HEK293 (cell line): ENCODE results near the gene RPL27.

Source experiments
- CTCF ChIP-seq: fragments of 450-650 bp; formaldehyde crosslinking; IDR thresholded peaks from 2 replicates; pipeline ENCODE4 v1.5.1; 2016; ENCODE audit warnings: missing biosample characterization, missing genetic modification characterization
- KLF16 ChIP-seq: fragments of 450-650 bp; formaldehyde crosslinking; IDR thresholded peaks from 2 replicates; pipeline ENCODE4 v1.5.1; 2017; ENCODE audit warnings: missing biosample characterization, missing genetic modification characterization
- TSHZ1 ChIP-seq: fragments of 450-650 bp; formaldehyde crosslinking; IDR thresholded peaks from 2 replicates; pipeline ENCODE4 v1.5.1; 2016; ENCODE audit warnings: missing biosample characterization, missing genetic modification characterization, borderline replicate concordance
- ZBTB1 ChIP-seq: fragments of 450-650 bp; formaldehyde crosslinking; IDR thresholded peaks from 2 replicates; pipeline ENCODE4 v1.5.1; 2016; ENCODE audit warnings: missing biosample characterization, missing genetic modification characterization
- ZNF174 ChIP-seq: fragments of 450-650 bp; formaldehyde crosslinking; IDR thresholded peaks from 2 replicates; pipeline ENCODE4 v1.5.0; 2017; ENCODE audit warnings: missing biosample characterization, mild to moderate bottlenecking, missing genetic modification characterization
- ZNF274 ChIP-seq, 2 experiments: fragments of 200-500 bp in 1 of 2; fragments of 450-650 bp in 1 of 2; sonication (Bioruptor generic) in 1 of 2; formaldehyde crosslinking in 1 of 2; IDR thresholded peaks; 2 replicates each; pipeline versions ENCODE4 v1.5.1 to v1.6.1; 2014 to 2016; ENCODE audit warnings: borderline replicate concordance in 1 of 2, inconsistent platforms in 1 of 2, low read length in 1 of 2, missing biosample characterization in 1 of 2, missing genetic modification characterization in 1 of 2
- ZNF571 ChIP-seq: fragments of 450-650 bp; formaldehyde crosslinking; IDR thresholded peaks from 2 replicates; pipeline ENCODE4 v1.5.0; 2017; ENCODE audit warnings: missing biosample characterization, missing genetic modification characterization

GRCh38 chr17:43031666-43032065, 33.4 kb downstream of the RPL27 start:
- TF ChIP-seq ZNF174 (no peak), ZNF274 (IDR thresholded peaks at IDR 0.05; ENCODE audit: low read length) (no peak), ZNF274 (tag by site-specific recombination; IDR thresholded peaks at IDR 0.05; ENCODE audit: borderline replicate concordance) (no peak), TSHZ1 (tag by site-specific recombination) (no peak), ZNF571 (tag by site-specific recombination) (no peak), KLF16 (no peak), CTCF (tag by site-specific recombination) (no peak), ZBTB1 (tag by site-specific recombination) (no peak)
